Astrocyte (in vitro differentiated cells and primary cell): ENCODE data around the gene TWNK.

Experiments
- CTCF ChIP-seq: IDR thresholded peaks from 2 replicates; pipeline ENCODE4 v1.5.1; 2011; ENCODE audit warnings: low read depth, mild to moderate bottlenecking, inconsistent platforms, low read length, moderate library complexity; ENCODE audit not compliant: insufficient read depth
- EZH2 ChIP-seq: IDR thresholded peaks from 2 replicates; pipeline ENCODE4 v1.6.1; 2012; ENCODE audit warnings: mild to moderate bottlenecking, low read length, inconsistent platforms; ENCODE audit not compliant: insufficient read depth

GRCh38 chr10:100998183-100998990 is 11.0 kb downstream of the TWNK start:
- no peak for TF ChIP-seq CTCF
- TF ChIP-seq EZH2, result no peak
